Activated gamma-delta T cell treated with anti-CD3 and anti-CD28 coated beads, Interleukin-2, amount 50 U/mL, for 16 hours (primary cell): ENCODE data around the gene RSAD2.
A peak's percentile ranks its signal among the peaks of the same experiment; 100 is the strongest.
"Not testable (repeated sequence)": the region's sequence is repeated elsewhere in the genome, so short reads cannot be mapped to it uniquely, and the experiment has no call there.

Experiments used
- DNase-seq: peaks from one replicate; pipeline ENCODE4 v3.0.0-alpha.2; 2020; ENCODE audit warnings: low read depth

Gene RSAD2

GRCh38 chr2:6864923-6865345, 12.6 kb upstream of the RSAD2 start:
- DNase-seq: no peak

GRCh38 chr2:6865346-6866274, 12.0 kb upstream of the RSAD2 start, which contains the start of gene CMPK2:
CMPK2 (minus strand) TSS chr2:6865907; CDS start chr2:6865696, 211 bp downstream.
- DNase-seq: peak; percentile 64

GRCh38 chr2:6866275-6866671, 11.3 kb upstream of the RSAD2 start:
- no peak for DNase-seq

GRCh38 chr2:6866982-6867381, 10.6 kb upstream of the RSAD2 start:
- DNase-seq: no peak

- no peak for DNase-seq
Measured at GRCh38 chr2:6872394-6872793, 5.2 kb upstream of the RSAD2 start.

GRCh38 chr2:6874032-6874431, 3.5 kb upstream of the RSAD2 start:
- DNase-seq: no peak

- no peak for DNase-seq
Measured at GRCh38 chr2:6876309-6876708, 1.3 kb upstream of the RSAD2 start.

- DNase-seq: no peak
Measured at GRCh38 chr2:6878549-6878948, 972 bp downstream of the RSAD2 start.

- DNase-seq: no peak
Measured at GRCh38 chr2:6879011-6879410, 1.4 kb downstream of the RSAD2 start.

- DNase-seq: no peak
Measured at GRCh38 chr2:6880200-6880733, 2.7 kb downstream of the RSAD2 start.

GRCh38 chr2:6881046-6881445, 3.5 kb downstream of the RSAD2 start:
- no peak for DNase-seq

- no peak for DNase-seq
Measured at GRCh38 chr2:6881516-6881915, 3.9 kb downstream of the RSAD2 start.

- DNase-seq: no peak
Measured at GRCh38 chr2:6883448-6884122, 6.0 kb downstream of the RSAD2 start.

GRCh38 chr2:6885551-6885950, 8.0 kb downstream of the RSAD2 start:
- no peak for DNase-seq

GRCh38 chr2:6885968-6886367, 8.4 kb downstream of the RSAD2 start:
- no peak for DNase-seq

- no peak for DNase-seq
Measured at GRCh38 chr2:6887751-6888192, 10.2 kb downstream of the RSAD2 start.

- DNase-seq: no peak
Measured at GRCh38 chr2:6888724-6889123, 11.1 kb downstream of the RSAD2 start.

- DNase-seq: no peak
Measured at GRCh38 chr2:6893876-6894482, 16.4 kb downstream of the RSAD2 start.

GRCh38 chr2:6896930-6897759, 19.6 kb downstream of the RSAD2 start:
- DNase-seq: no peak

GRCh38 chr2:6902581-6902980, 25.0 kb downstream of the RSAD2 start:
- not testable (repeated sequence) for DNase-seq

- no peak for DNase-seq
Measured at GRCh38 chr2:6905668-6906067, 28.1 kb downstream of the RSAD2 start.
